ENCODE results near the gene HEY2.
"Not testable (repeated sequence)": the region's sequence is repeated elsewhere in the genome, so short reads cannot be mapped to it uniquely, and the experiment has no call there.

HEY2 gene

DNA sequence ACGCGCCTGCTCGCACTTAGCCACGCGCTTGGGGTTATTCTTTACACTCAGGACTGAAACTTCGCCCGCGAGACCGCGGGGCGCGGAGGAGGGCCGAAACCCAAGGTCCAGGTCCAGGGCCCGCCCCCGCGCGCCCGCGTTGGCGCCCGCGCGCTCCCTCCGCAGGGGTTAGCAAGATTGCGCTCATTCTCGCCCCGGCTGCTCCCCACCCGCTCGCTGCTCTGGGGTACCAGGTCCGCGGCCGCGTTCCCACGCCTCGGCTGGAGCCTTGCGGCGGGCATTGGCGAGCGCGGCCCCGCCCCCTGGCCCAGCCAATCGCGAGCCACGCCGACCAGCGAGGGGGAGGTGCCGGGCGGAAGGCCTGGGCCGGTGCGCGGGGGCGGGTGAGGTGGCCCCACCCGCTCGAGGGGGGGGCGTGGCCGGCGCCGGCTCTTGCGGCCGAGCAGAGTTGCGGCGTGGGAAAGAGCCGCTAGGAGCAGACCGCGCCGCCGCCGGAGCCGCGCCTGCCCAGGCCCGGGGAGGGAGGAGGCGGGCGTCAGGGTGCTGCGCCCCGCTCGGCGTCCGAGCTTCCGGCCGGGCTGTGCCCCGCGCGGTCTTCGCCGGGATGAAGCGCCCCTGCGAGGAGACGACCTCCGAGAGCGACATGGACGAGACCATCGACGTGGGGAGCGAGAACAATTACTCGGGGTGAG, at the start of gene HEY2:
Gene HEY2 (plus strand): TSS at position 460 of the 692 bp plus-strand sequence. CDS start 145 bp downstream, at position 605.
- DNase-seq (ENCODE audit: low spot score), result peak; percentile 97

DNA sequence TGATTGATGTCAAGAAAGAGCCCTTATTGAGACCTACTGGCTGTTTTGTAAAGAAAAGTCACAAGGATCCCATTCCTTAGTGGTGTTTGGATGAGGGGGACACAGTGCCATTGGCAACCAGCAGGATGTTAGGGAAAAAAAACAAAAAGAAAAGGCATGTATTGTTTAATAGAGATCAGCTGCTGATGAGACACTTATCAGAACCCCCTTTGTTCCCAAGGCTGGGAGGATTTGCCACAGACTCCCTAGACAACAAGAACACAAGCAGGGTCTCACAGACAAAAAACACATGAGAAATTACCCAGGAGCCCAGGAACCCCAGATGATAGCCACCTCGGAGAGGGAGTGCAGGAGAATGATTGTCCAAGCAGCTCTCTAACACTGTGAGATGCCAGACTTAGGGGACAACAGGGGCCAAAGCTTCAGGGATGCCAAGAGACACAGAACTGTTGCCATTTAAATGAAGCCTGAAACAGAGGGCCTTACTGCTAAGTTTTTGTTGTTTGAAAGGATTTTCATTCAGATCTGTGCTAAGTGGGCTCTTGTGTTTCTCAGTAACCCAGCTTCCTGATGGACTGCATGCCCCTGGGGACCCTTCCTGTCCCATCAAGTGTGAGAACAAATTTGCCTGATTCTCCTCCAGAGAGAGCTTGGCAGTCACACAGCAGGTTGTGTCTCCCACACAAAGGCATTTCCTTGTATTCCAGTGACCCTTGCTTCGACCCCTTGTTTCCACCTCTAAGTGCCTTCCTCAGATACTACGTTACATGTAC, 48.7 kb upstream of the HEY2 start:
- peak; percentile 90 for DNase-seq (ENCODE audit: low spot score)

DNA sequence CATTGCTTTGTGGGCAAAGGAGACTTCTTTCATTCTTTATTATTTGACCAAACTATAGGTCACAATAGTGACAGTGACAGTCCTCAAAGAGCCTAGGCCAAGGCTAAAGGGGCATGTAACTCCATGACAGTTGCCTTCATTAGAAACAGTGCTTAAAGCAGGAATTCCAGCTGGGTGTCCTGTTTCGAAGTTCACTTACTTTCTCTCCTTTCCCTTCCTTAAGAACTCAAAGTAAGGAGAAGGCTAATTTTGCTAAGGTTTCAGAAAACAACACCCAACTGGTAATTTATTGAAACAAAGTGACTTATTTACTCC, 48.1 kb upstream of the HEY2 start:
- DNase-seq (ENCODE audit: low spot score), result no peak

DNA sequence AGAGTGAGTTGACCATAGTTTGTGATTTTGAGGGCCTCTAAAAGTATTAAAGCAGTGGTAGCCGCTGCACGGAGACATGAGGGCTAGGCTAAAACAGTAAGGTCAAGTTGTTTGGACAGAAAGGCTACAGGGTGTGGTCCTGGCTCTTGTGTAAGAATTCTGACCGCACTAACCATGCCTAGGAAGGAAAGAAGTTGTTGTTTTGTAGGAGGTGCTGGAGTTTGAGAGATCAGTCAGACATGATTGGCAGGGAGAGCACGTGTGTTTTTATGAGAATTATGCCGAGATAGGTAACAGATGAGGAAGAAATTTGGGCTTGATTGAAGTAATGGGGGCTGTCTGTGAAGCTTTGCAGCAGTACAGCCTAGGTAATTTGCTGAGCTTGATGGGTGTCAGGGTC, 45.5 kb upstream of the HEY2 start:
- not testable (repeated sequence) for DNase-seq (ENCODE audit: low spot score)

DNA sequence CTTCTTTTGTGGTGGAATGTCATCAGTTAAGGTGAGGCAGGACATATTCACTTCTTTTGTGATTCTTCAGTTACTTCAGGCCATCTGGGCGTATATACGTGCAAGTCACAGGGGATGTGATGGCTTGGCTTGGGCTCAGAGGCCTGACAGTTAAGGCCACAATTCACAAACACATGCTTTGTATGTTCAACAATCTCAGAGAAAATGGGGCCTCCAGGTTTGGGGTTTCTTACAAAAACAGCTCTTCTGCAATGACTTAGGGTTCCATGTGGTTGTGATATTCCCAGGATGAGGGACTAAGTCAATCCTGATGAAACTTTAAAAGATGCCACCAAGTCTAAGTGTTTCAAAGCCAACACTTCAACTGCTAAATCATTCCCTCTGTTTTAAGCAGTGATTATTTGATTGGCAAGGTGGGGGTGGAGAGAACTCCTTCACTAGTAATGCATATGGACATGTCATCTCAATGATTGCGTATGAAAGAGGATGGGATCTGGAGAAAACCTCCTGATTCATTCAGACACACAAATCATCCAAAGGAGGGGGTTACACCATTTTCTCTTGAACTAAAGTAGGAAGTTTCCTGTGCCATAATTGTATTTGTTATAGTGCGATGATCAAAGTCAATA, 41.7 kb upstream of the HEY2 start:
- no peak for DNase-seq (ENCODE audit: low spot score)

DNA sequence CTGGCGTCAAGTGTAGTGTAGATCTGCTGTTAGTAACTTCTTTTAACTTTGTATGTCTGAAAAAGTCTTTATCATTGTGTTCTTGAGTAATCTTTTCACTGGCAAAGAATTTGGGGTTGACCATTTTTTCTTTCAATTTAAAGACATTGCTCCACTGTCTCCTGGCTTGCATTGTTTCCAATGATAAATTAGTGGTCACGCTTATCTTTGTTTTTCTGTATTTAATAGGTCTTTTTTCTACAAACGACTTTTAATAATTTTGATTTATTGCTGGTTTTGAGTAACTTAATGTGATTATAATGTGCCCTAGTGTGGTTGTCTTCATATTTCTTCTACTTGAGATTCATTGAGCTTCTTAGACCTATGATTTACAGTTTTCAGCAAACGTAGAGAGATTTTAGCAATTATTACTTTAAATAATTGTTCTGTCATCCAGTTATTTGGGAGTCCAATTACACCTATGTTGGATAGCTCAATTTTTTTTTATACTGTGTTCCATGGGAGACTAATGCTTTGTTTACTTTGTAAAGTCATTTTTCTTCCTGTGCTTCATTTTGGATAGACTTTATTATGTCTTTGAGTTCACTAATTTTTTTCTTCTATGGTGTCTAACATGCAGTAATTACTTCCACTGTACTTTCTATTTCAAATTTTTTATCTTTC, 38.3 kb upstream of the HEY2 start:
- DNase-seq (ENCODE audit: low spot score), result no peak

DNA sequence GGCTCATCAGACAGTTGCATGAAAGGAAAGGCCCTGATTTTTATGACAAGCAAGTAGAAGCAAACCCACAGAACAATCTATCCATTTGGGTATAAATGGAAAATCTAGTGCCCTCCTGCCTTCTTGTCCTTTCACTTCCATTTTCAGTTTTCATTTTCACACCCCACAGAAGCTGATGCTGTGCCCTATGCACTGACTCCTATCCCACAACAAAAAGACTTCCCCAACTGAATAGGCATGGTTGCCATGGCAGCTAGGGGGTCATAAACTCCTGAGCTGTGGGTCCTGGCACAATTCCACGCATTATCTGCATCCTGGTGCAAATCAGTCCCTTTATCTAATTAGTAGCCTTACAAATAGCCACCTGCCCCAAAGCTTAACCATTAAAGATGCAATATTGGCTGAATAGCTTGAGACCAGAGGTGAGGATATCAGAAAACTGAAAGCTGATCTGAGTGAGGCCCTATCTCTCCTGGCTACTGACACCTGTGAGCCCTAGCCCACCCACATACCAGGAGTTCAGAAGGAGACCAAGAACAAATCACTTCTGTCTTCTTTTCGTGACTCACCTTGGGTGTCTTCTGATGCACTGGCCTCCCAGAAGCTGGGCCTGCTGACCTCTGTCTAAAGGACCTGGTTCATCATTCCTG, 34.9 kb upstream of the HEY2 start:
- no peak for DNase-seq (ENCODE audit: low spot score)

DNA sequence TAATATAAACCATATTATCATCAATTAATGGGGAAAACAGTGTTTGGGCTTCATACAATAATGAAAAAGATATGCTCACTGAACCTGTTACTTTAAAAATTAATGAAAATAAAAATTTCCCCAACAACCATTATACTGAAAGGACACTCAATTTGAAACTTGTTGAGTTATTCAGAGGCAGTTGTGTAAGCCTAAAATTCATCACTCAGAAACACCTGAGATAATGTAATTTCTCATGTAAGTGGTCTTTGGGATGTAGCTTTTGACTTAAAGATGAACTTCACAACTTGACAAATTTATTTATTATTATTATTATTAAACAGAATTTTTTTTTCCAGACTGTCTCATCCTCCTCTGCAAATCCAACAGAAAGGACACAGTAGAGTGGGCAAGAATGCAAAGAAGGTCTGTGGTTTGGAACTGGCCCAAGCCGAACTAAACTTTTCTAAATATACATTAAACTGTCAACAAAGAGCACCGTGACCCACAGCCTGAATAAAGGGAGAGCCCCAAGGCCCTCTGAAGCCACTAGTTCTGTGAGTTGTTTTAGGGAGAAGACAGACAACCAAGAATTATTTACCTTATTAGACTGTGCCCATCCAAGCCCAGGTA, 32.2 kb upstream of the HEY2 start:
- no peak for DNase-seq (ENCODE audit: low spot score)

DNA sequence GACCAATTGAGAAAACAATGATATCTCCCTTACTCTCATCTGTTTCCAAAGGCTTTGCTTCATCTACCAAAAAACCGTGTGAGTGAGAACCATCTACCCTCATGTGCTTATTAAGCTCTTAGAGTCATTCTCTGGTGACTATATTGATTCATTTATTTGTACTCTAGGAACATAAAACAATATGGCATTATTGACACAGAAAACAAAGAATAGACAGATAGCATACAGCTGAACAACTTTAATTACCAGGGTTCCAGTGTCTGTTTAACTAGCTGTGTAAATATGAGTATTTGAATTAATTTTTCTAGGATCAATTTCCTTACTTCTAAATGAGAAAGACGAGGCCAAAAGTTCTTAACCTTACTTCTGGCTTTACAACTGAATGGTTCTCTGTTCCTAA, 31.3 kb upstream of the HEY2 start:
- DNase-seq (ENCODE audit: low spot score), result no peak

DNA sequence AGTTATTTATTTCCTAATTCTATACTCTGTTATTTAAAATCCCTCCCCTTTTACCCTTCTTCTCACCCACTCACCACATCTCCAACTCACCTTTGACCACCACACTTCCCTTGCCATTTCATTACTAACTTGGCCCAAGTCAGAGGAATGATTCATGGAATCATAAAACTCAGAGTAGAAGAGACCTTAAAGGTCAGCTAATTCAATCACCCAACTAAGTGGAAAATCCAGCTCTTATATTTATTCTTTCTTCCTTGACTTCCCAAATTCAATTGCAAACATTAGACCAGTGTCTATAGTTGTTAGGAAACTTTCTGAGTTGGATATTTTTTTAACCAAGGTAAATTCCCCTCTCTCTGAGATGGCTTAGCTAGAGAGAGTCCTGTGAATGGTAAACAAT, 26.5 kb upstream of the HEY2 start:
- DNase-seq (ENCODE audit: low spot score), result no peak

DNA sequence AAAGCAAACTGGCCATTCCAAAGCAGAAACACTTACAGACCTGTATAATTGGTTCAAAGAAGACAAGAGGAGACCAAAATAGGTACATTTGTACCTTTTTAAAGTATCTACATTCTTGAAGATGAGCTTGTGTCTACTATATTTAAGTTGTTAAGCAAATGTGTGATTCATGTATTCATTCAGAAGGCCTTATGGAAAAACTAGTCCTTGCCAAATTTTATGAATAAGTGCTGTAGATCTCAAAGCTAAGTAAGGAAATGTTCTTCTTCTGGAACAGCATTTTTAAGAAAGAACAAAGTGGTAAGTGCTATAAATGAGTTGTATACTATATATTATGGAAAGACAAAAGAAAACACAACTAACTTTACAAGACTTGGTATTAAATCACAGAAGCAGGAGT, 22.2 kb upstream of the HEY2 start:
- no peak for DNase-seq (ENCODE audit: low spot score)

DNA sequence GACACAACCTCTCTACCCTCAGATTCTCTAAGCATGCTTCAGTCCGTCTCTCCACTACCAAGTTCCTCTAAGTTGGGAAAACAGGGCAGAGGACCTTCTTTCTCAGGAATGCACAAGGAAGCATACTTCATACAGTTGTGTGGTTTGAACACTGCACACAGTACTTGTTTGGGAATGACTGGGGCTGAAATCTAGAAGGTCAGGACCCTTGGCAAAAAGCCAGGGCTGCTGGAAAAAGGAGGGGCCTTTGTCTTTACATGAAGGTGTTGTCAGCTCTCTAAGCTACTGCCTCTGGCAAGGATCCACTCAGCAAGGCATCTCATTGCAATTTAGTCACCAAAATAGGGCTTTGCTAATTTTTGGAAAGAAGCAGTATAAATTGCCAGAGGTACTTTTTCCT, 20.7 kb upstream of the HEY2 start:
- DNase-seq (ENCODE audit: low spot score), result no peak

DNA sequence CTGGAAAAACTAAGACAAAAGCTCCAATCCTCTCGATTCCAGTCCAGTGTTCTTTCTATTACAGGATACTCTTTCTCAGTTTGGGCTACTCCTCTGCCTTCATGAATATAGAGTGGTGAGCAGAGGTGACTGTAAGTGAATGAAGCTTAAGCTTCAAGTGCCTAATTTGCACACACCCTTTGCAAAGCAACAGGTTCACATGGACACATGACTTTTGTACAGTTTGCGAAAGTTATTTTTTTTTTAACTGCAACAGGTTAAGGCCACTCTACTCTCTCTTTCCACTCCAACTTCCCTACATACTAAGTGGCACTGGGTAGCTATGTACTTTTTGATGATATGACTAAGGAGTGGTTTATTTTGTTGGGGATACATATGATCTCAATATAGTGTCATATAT, 19.4 kb upstream of the HEY2 start:
- no peak for DNase-seq (ENCODE audit: low spot score)

DNA sequence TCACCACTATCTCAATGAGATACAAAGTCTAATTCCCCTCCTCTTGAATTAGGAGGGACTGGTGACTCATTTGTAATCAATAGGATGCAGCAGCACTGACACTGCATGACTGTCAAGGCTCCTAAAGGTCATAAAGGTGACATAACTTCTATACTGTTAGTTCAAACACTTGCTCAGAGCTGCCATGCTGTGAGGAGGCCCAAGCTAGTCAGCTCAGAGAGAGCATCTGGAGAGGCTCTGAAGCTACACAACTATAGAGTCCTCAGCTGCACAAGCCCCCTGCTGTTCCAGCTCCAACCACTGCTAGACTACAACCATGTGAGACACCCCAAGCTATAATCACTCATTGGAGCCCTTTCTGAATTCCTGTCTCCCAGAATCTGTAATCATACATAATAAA, 17.0 kb upstream of the HEY2 start:
- no peak for DNase-seq (ENCODE audit: low spot score)

DNA sequence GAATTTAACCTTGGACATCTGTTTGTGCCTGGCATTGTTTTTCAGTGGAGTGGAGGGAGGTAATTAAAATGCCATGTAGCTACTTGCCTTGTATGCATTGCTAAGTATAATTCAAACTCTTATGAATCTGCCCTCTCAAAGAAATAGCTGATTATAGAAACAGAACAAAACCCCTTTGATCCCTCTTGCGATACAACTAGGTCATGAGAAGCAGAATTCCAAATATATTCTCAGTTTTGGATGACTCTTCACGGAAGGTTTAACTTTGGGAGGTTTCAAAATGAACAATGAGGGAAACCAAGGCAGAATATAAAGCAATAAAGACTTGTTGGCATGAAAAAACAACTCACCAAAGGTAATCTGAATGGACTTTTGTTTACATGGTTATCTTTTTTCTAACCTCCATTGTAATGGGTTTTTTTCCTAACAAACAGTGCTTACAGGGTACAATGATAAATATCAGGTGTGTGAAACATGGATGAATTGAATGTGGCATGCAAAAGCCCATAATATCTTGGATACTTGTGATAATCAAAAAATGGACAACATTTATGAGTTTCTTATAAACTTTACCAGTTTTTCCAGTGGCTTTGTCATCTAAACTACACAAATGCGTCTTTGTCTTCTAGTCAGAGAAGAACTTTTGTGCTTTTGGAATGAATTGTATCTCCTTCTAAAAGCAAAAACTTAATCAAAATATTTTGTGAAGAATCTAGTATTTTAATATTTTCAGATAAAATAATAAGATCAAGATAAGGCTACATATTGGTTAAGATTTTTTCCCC, 15.7 kb upstream of the HEY2 start:
- no peak for DNase-seq (ENCODE audit: low spot score)

DNA sequence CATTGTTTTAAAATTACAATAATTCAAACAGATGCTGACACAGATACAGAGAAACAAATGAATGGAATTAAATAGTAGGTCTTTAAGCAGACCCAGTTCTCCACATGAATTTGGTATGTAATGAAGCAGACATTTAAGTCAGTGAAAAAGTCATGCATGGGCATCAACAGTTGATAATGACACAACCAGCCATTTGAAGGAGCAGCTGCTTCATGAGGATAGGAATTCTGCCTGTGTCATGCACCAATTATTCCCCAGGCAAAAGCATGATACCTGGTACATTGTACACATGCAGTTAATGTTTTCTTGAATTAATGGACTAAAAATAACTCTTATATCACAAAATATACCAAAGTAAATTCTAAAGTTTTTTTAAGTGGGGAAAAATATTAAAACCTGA, 11.2 kb upstream of the HEY2 start:
- no peak for DNase-seq (ENCODE audit: low spot score)

DNA sequence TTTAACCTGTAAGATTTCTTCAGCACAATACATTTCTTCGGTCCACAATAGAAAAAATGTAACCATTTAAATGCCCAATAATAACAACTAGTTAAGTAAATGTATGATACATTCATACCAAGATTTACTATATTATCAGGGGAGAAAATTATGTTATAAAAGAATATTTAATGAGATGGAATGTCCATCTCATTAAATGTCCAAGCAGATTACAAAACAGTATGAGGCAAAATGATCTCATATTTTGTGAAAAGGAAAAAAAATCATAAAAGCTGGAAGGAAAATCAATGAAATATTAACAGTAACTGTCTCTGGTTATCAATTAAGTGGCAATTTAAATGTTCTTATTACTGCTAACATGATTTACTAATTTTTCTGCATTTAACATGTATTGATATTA, 10.1 kb upstream of the HEY2 start:
- no peak for DNase-seq (ENCODE audit: low spot score)

DNA sequence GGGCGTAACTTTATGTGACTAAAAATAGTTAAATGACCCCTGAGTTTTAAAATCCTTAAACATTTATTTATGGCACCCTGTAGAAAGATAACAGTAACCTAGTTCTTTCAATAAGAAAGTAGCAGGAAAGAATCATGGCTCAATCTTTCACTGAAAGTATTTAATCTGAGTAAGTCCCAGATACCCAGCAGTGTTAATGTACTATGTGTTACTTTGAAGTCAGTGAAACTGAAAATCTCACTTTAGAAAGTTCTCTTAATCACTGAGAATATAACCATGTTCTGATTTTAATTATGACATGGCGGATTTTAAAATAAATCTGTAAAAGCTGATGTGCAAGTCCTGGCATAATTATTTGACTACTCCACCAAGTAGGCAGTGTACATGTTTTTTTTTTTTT, 8.1 kb upstream of the HEY2 start:
- no peak for DNase-seq (ENCODE audit: low spot score)

DNA sequence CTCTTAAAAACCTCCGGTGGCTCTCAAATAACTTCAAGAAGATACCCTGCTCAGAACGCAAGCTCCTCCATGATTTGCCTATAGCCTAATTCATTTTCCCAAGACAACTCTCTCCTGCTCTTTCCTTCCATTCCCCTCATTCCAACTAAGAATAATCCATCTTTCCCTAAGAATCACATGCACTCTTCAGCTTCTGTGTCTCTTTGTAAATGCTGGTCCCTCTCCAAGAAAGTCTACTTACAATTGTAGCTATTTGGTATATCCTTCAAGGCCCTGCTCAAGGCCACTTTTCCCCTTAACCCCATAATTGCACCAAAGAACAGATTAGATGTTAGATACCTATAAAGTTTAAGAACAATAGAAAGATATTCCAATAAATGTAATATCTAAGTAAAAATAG, 7.4 kb upstream of the HEY2 start:
- no peak for DNase-seq (ENCODE audit: low spot score)

DNA sequence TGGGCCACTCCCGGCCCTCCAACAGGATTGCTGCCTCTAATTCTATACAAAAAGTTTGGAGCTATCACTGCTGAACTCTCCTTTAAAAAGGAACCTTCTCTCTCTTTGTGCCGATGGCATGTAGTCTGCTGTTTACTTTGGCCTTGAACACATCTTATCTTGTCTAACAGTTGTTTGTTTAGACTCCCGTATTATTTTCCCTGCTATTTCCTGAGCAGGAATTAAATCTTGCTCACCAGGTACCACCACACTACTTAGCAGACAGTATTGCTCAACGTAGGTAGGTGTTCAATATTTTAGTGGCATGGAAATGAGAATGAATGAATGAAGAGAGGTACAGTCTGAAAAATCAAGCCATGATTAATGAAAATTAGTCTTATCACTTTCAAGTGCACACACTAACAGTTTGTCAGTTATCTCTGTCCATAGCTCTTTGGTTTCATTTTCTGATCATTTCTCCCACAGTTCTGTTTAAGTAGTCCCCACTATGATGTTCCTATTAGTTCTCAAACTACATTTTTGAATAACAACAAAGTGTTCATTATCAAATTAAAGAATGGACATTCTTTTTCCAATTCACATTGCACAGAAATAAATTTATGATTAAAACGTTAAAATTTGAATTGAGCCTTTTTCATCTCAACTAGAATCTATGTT, 6.8 kb upstream of the HEY2 start:
- DNase-seq (ENCODE audit: low spot score), result no peak

DNA sequence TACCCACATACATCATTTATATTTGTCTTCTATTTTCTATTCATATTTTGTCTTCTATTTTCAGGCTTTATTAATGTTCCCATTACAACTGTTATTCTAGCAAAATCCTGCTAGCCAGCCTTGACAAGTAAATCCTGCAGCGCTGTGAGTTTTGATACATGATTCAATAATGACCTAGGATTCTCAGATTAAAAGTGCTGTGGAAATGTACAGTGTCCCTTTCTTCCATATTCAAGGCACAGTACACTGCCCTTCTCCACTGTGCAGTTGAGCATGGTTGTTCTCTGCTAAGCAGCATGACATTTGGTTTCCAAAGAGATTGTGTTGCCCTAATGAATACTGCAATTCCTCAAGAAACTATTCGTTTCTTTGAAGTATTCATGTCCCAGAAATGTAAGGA, 5.8 kb upstream of the HEY2 start:
- no peak for DNase-seq (ENCODE audit: low spot score)
